Stomach (tissue), 4 donors: ENCODE data around the gene SCG2.

Experiments used
- EP300 ChIP-seq: sonication (generic); formaldehyde crosslinking; IDR thresholded peaks from one replicate; pipeline ENCODE4 v1.6.1; 2017; ENCODE audit warnings: antibody characterized with exemption
- TF ChIP-seq, protein P1 (sequence below), 7 experiments: fragments of 450-650 bp in 4 of 7; fragments of 200-600 bp in 3 of 7; sonication (generic) in 3 of 7; IDR thresholded peaks; one replicate each; pipeline ENCODE4 v1.5.1; 2016 to 2019; ENCODE audit warnings: antibody characterized with exemption in 7 of 7, control low read depth in 2 of 7, mild to moderate bottlenecking in 1 of 7

DNA sequence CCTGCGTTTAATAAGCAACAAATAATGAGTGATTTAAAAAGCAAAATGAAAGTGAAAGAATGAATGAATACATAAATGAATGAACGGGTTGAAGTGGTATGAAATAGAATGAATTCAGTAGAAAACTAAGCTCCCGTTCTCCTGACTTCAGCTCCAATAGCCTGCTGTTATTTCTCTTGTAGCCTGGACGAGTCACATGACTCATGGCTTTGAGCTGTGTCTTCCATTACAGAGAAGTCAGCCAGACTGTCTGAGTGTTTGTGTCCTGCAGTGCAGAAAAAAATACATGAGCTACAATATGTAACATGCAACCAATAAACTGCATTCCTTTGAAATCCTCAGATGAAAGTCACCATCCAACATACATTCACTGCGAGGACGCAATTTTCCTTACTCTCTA is 21.2 kb downstream of the SCG2 start:
- TF ChIP-seq, protein P1, sequence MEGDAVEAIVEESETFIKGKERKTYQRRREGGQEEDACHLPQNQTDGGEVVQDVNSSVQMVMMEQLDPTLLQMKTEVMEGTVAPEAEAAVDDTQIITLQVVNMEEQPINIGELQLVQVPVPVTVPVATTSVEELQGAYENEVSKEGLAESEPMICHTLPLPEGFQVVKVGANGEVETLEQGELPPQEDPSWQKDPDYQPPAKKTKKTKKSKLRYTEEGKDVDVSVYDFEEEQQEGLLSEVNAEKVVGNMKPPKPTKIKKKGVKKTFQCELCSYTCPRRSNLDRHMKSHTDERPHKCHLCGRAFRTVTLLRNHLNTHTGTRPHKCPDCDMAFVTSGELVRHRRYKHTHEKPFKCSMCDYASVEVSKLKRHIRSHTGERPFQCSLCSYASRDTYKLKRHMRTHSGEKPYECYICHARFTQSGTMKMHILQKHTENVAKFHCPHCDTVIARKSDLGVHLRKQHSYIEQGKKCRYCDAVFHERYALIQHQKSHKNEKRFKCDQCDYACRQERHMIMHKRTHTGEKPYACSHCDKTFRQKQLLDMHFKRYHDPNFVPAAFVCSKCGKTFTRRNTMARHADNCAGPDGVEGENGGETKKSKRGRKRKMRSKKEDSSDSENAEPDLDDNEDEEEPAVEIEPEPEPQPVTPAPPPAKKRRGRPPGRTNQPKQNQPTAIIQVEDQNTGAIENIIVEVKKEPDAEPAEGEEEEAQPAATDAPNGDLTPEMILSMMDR (IDR thresholded peaks at IDR 0.05) = no peak
- no peak for TF ChIP-seq EP300
